HepG2 (cell line): ENCODE measurements around the gene CDC40. TPM values are rescaled to one million over a fixed set of nuclear protein-coding genes. Genes with fewer than 3 reads are reported as not detected.

Source experiments
- AKNA ChIP-seq: sonication (generic); formaldehyde crosslinking; IDR thresholded peaks from 2 replicates; pipeline ENCODE4 v1.4.0; 2020; ENCODE audit warnings: missing genetic modification reagents, borderline replicate concordance
- ATF6 ChIP-seq: sonication (generic); formaldehyde crosslinking; conservative IDR thresholded peaks from 2 replicates; pipeline ENCODE4 v1.4.0; 2020; ENCODE audit warnings: missing genetic modification reagents
- CREBL2 ChIP-seq: sonication (generic); formaldehyde crosslinking; IDR thresholded peaks from 2 replicates; pipeline ENCODE4 v1.8.1; 2023; ENCODE audit warnings: missing genetic modification reagents, mild to moderate bottlenecking, borderline replicate concordance
- EHMT2 ChIP-seq: fragments of 200-600 bp; sonication (generic); IDR thresholded peaks from 2 replicates; pipeline ENCODE4 v1.7.0; 2017; ENCODE audit warnings: antibody characterized with exemption, low read depth, low read length, borderline replicate concordance
- GABPA ChIP-seq, 2 experiments: IDR thresholded peaks; 2 replicates each; pipeline ENCODE4 v1.6.1; 2011 to 2016; ENCODE audit warnings: low read depth in 2 of 2, low read length in 1 of 2, missing biosample characterization in 1 of 2, missing genetic modification characterization in 1 of 2
- HIVEP1 ChIP-seq: sonication (generic); formaldehyde crosslinking; IDR thresholded peaks from 2 replicates; pipeline ENCODE4 v1.4.0; 2020; ENCODE audit warnings: mild to moderate bottlenecking, missing genetic modification reagents
- MIER2 ChIP-seq: IDR thresholded peaks from 2 replicates; pipeline ENCODE4 v1.6.1; 2016; ENCODE audit warnings: missing biosample characterization, missing genetic modification reagents
- NCOA2 ChIP-seq: sonication (generic); formaldehyde crosslinking; IDR thresholded peaks from 2 replicates; pipeline ENCODE4 v1.8.0; 2022; ENCODE audit warnings: inconsistent platforms
- NFE2L2 ChIP-seq: fragments of 150-350 bp; IDR thresholded peaks from 2 replicates; pipeline ENCODE4 v1.6.1; 2014; ENCODE audit warnings: low read length
- REST ChIP-seq, 2 experiments: IDR thresholded peaks; 2 replicates each; pipeline ENCODE4 v1.6.1; 2011 to 2012; ENCODE audit warnings: low read length in 2 of 2, borderline replicate concordance in 1 of 2, low read depth in 1 of 2, mild to moderate bottlenecking in 1 of 2, moderate library complexity in 1 of 2
- SALL1 ChIP-seq: sonication (generic); formaldehyde crosslinking; IDR thresholded peaks from 2 replicates; pipeline ENCODE4 v1.8.0; 2022; ENCODE audit warnings: mild to moderate bottlenecking, missing genetic modification reagents
- SIX1 ChIP-seq: sonication (generic); formaldehyde crosslinking; IDR thresholded peaks from 2 replicates; pipeline ENCODE4 v1.4.0; 2020; ENCODE audit warnings: missing genetic modification reagents, borderline replicate concordance
- ZBTB44 ChIP-seq: sonication (generic); formaldehyde crosslinking; IDR thresholded peaks from 2 replicates; pipeline ENCODE4 v1.4.0; 2020; ENCODE audit warnings: missing genetic modification reagents
- ZEB1 ChIP-seq: IDR thresholded peaks from 2 replicates; pipeline ENCODE4 v1.6.1; 2012; ENCODE audit warnings: mild to moderate bottlenecking, low read depth, inconsistent platforms; ENCODE audit not compliant: insufficient replicate concordance
- ZNF260 ChIP-seq: sonication (generic); formaldehyde crosslinking; IDR thresholded peaks from 2 replicates; pipeline ENCODE4 v1.4.0; 2020; ENCODE audit warnings: missing genetic modification reagents, low read depth, mild to moderate bottlenecking, borderline replicate concordance
- ZNF331 ChIP-seq: sonication (generic); formaldehyde crosslinking; IDR thresholded peaks from 2 replicates; pipeline ENCODE4 v1.4.0; 2020; ENCODE audit warnings: missing genetic modification reagents
- polyA plus RNA-seq, 8 experiments: library from polyadenylated mRNA; depleted of rRNA in 3 of 8; stranded (reverse) in 7 of 8; unstranded in 1 of 8; fragments of >200 nt; fragmentation: Illumina TruSeq in 4 of 8; extraction: Trizol in 4 of 8; gene quantifications; 2 replicates each; pipeline versions ENCODE4 v1.2.1 to v1.2.3, GENCODE V29; 2011 to 2016; ENCODE audit warnings: low read depth in 4 of 8, missing spikeins in 1 of 8, mixed read lengths in 1 of 8; ENCODE audit not compliant: insufficient read depth in 1 of 8
- total RNA-seq, 5 experiments: library from RNA; depleted of rRNA; stranded (reverse); fragments of >200 nt; fragmentation: Illumina TruSeq; extraction: Trizol; gene quantifications; 2 replicates each; pipeline ENCODE4 v1.2.3, GENCODE V29; 2016; ENCODE audit warnings: low read depth in 1 of 5

CDC40 gene
- total and polyA plus RNA-seq, 2 of the 13 experiments (the other 11 are each of a cell fraction or from before 2014, with no cell fraction given) = 11.4 to 21.5 TPM

GRCh38 chr6:110255211-110255750, 75.1 kb downstream of the CDC40 start (continued):
- TF ChIP-seq ZNF260 (CRISPR knock-in tag) = no peak
- peak; percentile 96 for TF ChIP-seq MIER2 (CRISPR knock-in tag)
- no peak for TF ChIP-seq NCOA2 (CRISPR knock-in tag)
- TF ChIP-seq GABPA (IDR thresholded peaks at IDR 0.05; ENCODE audit: low read depth, low read length) = no peak
- TF ChIP-seq GABPA (CRISPR knock-in tag; IDR thresholded peaks at IDR 0.05; ENCODE audit: low read depth) = no peak
- peak; percentile 49; the same call in 1 of the 2 replicates for TF ChIP-seq ZNF331
- TF ChIP-seq REST (IDR thresholded peaks at IDR 0.05; ENCODE audit: borderline replicate concordance in 1 of 2, low read depth in 1 of 2, low read length in 2 of 2) = peak; percentile 90 to 98
- TF ChIP-seq SIX1 (CRISPR knock-in tag) = no peak
- no peak for TF ChIP-seq AKNA
- no peak for TF ChIP-seq ZEB1
- no peak for TF ChIP-seq HIVEP1 (CRISPR knock-in tag)
- TF ChIP-seq ZBTB44 (CRISPR knock-in tag) = 0 out of 2 replicates have a peak, but pooled peaks have one; percentile 75
- TF ChIP-seq CREBL2 = no peak
- TF ChIP-seq ATF6 (CRISPR knock-in tag) = no peak
- TF ChIP-seq EHMT2 = 0 out of 2 replicates have a peak, but pooled peaks have one; percentile 75
- peak; percentile 48 for TF ChIP-seq SALL1
- no peak for TF ChIP-seq NFE2L2
